K562 (cell line): ENCODE measurements around the gene ADIPOR1. TPM values are rescaled to one million over a fixed set of nuclear protein-coding genes. Genes with fewer than 3 reads are reported as not detected.

Experiments used
- ATAC-seq: fragments of 200-7000 bp; cut with Tn5 transposase; 3 replicates; pipeline ENCODE4 v1.9.1; 2020; ENCODE audit warnings: moderate library complexity
- BruUV-seq: library from RNA; stranded (reverse); fragments of 400-500 nt; replicated peaks from 2 replicates; lab custom pipeline; 2021; lab: Mats Ljungman, UMichigan
- CTCF ChIA-PET: fragments of 300-600 bp; formaldehyde crosslinking; extraction: SDS; loops from one replicate; lab custom pipeline; 2021; ENCODE audit warnings: low intra/inter-chr PET ratio; lab: Yijun Ruan, JAX
- POLR2A ChIA-PET: fragments of 300-600, 350-650 bp; sonication (Branson Sonifier 250); formaldehyde crosslinking; extraction: SDS; loops from one replicate; lab custom pipeline; 2021; ENCODE audit warnings: antibody characterized with exemption, inconsistent platforms; lab: Yijun Ruan, JAX
- DNase-seq, 4 experiments: peaks; one replicate each; pipeline versions ENCODE4 v3.0.0 to v3.0.0-alpha.2; 2011 to 2018; ENCODE audit warnings: low spot score in 3 of 4, mixed read lengths in 3 of 4; ENCODE audit errors: extremely low read depth in 1 of 4
- FAIRE-seq: peaks from 2 replicates; lab custom pipeline; 2011; peaks lifted over from hg19 to GRCh38; lab: Jason Lieb, UNC
- H2AFZ ChIP-seq: 2 replicates; pipeline ENCODE4 v1.6.0; 2011; ENCODE audit warnings: low read depth, low read length, control low read depth, inconsistent platforms
- H3K27ac ChIP-seq: fragments of 200-600 bp; 3 replicates; pipeline ENCODE4 v1.8.0; 2011; ENCODE audit warnings: low read depth, mild to moderate bottlenecking, control low read depth, inconsistent platforms, low read length, moderate library complexity, mixed read lengths; ENCODE audit errors: extremely low read depth
- H3K27me3 ChIP-seq, 2 experiments: fragments of 300-600 bp in 1 of 2; 2 replicates in 1 of 2; 3 replicates in 1 of 2; pipeline versions ENCODE4 v1.6.0 to v1.8.0; 2011; ENCODE audit warnings: inconsistent platforms in 2 of 2, low read length in 2 of 2, mild to moderate bottlenecking in 1 of 2, mixed read lengths in 1 of 2, moderate library complexity in 1 of 2; ENCODE audit not compliant: control insufficient read depth in 2 of 2, insufficient read depth in 2 of 2
- H3K36me3 ChIP-seq: fragments of 300-600 bp; 3 replicates; pipeline ENCODE4 v1.8.0; 2011; ENCODE audit warnings: mild to moderate bottlenecking, low read length, inconsistent platforms; ENCODE audit not compliant: control insufficient read depth, insufficient read depth
- H3K4me1 ChIP-seq, 2 experiments: fragments of 200-600 bp in 1 of 2; replicated peaks in 1 of 2; 2 replicates in 1 of 2; 3 replicates in 1 of 2; pipeline versions ENCODE4 v1.5.1 to v1.8.0; 2011; ENCODE audit warnings: inconsistent platforms in 2 of 2, low read length in 2 of 2, mild to moderate bottlenecking in 1 of 2, mixed read lengths in 1 of 2, moderate library complexity in 1 of 2; ENCODE audit not compliant: control insufficient read depth in 2 of 2, insufficient read depth in 2 of 2
- H3K4me2 ChIP-seq: 2 replicates; pipeline ENCODE4 v1.6.1; 2011; ENCODE audit warnings: low read length, control low read depth, inconsistent platforms, mixed read lengths; ENCODE audit not compliant: insufficient read depth
- H3K4me3 ChIP-seq: fragments of 200-600 bp; sonication (generic), shearing (Covaris generic); 2 replicates; pipeline ENCODE4 v1.5.1; 2016; ENCODE audit warnings: control low read depth, inconsistent platforms
- H3K79me2 ChIP-seq: fragments of 200-600 bp; 3 replicates; pipeline ENCODE4 v1.8.0; 2011; ENCODE audit warnings: low read length, inconsistent platforms; ENCODE audit not compliant: control insufficient read depth, insufficient read depth
- H3K9ac ChIP-seq, 2 experiments: 2 replicates each; pipeline versions ENCODE4 v1.6.0 to v1.6.1; 2011; ENCODE audit warnings: low read depth in 2 of 2, low read length in 2 of 2, control low read depth in 1 of 2, inconsistent platforms in 1 of 2, mild to moderate bottlenecking in 1 of 2, mixed read lengths in 1 of 2; ENCODE audit not compliant: insufficient read depth in 1 of 2
- H3K9me1 ChIP-seq: one replicate; pipeline ENCODE4 v1.6.0; 2011; ENCODE audit warnings: inconsistent platforms, mild to moderate bottlenecking, low read length, moderate library complexity; ENCODE audit not compliant: control insufficient read depth, insufficient read depth
- H3K9me3 ChIP-seq: replicated peaks from 2 replicates; pipeline ENCODE4 v1.5.1; 2011; ENCODE audit warnings: low read depth, low read length, inconsistent platforms; ENCODE audit not compliant: control insufficient read depth, insufficient read depth
- H4K20me1 ChIP-seq: replicated peaks from 2 replicates; pipeline ENCODE4 v1.6.1; 2011; ENCODE audit warnings: low read length, inconsistent platforms, mixed read lengths; ENCODE audit not compliant: control insufficient read depth, insufficient read depth
- CTBP1 ChIP-seq: fragments of 450-650 bp; IDR thresholded peaks from 2 replicates; pipeline ENCODE4 v1.6.1; 2016; ENCODE audit warnings: borderline replicate concordance
- HDAC3 ChIP-seq: fragments of 450-650 bp; IDR thresholded peaks from 2 replicates; pipeline ENCODE4 v1.6.1; 2018; ENCODE audit warnings: borderline replicate concordance, mild to moderate bottlenecking, moderate library complexity; ENCODE audit not compliant: partially characterized antibody
- RAD21 ChIP-seq, 2 experiments: fragments of 250-450 bp in 1 of 2; fragments of 450-650 bp in 1 of 2; sonication (Bioruptor Pico) in 1 of 2; formaldehyde crosslinking in 1 of 2; IDR thresholded peaks in 1 of 2; conservative IDR thresholded peaks in 1 of 2; 2 replicates each; pipeline versions ENCODE4 v1.4.0 to v1.8.0; 2020 to 2022; ENCODE audit warnings: mild to moderate bottlenecking in 2 of 2, moderate library complexity in 1 of 2
- SPI1 ChIP-seq: IDR thresholded peaks from 2 replicates; pipeline ENCODE4 v1.6.1; 2011; ENCODE audit warnings: low read depth, low read length, control low read depth, borderline replicate concordance
- WGBS: fragments of 100-300 bp; shearing (Covaris generic); methylation state at CpG from one replicate; pipeline ENCODE4 v1.1.6; 2016; ENCODE audit warnings: low coverage, mixed read lengths; ENCODE audit not compliant: insufficient coverage; ENCODE audit errors: missing lambda C conversion rate; 5-methylcytosine and 5-hydroxymethylcytosine counted together
- in situ Hi-C: fragments of 300-500 bp; cut with MboI; formaldehyde crosslinking; loops from 4 replicates; pipeline ENCODE4 v1.15.0; 2018; ENCODE audit warnings: inconsistent platforms, mixed read lengths
- intact Hi-C: fragments of 100-400 bp; cut with micrococcal nuclease; formaldehyde crosslinking; loops from 2 replicates; pipeline ENCODE4 v1.14.2; 2022
- polyA plus RNA-seq, 8 experiments: library from polyadenylated mRNA; depleted of rRNA in 4 of 8; stranded (reverse) in 5 of 8; unstranded in 3 of 8; fragments of >200 nt; fragmentation: Nextera tagmentation in 2 of 8; fragmentation: Illumina TruSeq in 1 of 8; extraction: Ambion mirVana in 2 of 8; extraction: Trizol in 1 of 8; gene quantifications; 2 replicates each; pipeline versions ENCODE4 v1.2.1 to v1.2.3, GENCODE V29; 2011 to 2014; ENCODE audit warnings: inconsistent platforms in 1 of 8, missing spikeins in 1 of 8
- total RNA-seq, 7 experiments: library from RNA; depleted of rRNA in 6 of 7; stranded (reverse); fragments of >200 nt in 6 of 7; fragmentation: Illumina TruSeq in 2 of 7; extraction: Trizol in 2 of 7; gene quantifications; 2 replicates each; pipeline versions ENCODE4 v1.2.1 to v1.2.3, GENCODE V29; 2011 to 2021; ENCODE audit warnings: low replicate concordance in 1 of 7
- TF ChIP-seq, protein P1 (sequence below), 2 experiments: IDR thresholded peaks; 2 replicates each; pipeline ENCODE4 v1.6.1; 2011; ENCODE audit warnings: borderline replicate concordance in 1 of 2, control low read depth in 1 of 2, low read depth in 1 of 2, low read length in 1 of 2, mild to moderate bottlenecking in 1 of 2, mixed read lengths in 1 of 2, moderate library complexity in 1 of 2; ENCODE audit not compliant: insufficient read depth in 1 of 2, insufficient read length in 1 of 2, poor library complexity in 1 of 2, severe bottlenecking in 1 of 2; ENCODE audit errors: extremely low read depth in 1 of 2

Gene ADIPOR1
- total and polyA plus RNA-seq, 9 of the 15 experiments (the other 6 are each of a cell fraction or from before 2014, with no cell fraction given): 29.0 to 217 (median 100) TPM

DNA sequence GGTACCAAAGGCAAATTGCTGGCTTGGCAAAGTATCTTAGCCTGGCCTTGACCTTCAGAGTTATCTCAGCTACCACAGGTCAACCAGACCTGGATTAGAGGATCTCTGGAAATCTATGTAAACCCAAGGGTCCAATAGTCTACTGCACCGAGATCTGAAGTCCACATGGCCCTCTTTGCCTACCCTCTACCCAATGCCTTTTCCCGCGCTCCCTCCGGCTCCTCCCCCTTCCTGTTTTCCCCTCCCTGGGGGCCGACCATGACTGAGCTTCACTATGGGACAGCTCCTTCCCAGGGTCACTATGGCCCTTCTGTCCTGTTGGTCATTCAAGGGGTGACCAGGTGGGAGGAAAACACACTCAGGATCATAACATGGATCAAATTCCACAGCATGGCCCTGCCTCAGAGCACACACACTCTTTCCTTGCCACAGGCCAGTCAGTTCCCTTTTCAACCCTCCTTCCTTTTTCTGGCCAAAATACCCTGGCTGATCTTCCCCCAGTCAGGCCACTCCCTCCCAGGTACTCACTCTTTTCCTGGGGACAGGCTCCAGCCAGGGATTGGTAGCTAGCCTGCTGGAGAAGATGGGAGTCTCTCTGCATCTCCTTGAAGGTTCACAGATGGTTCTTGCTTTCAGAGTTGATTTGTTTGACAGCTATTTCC lies 29.9 kb upstream of the ADIPOR1 start:
- H3K9me3 ChIP-seq: no peaks in the 10 kb centered on the region
- H3K36me3 ChIP-seq: no peaks in the 10 kb centered on the region
- TF ChIP-seq RAD21 (CRISPR knock-in tag; conservative IDR thresholded peaks at IDR 0.05 in 1 of 2, IDR thresholded peaks at IDR 0.05 in 1 of 2) (no peak), SPI1 (peak; percentile 71; the same call in 1 of the 2 replicates), HDAC3 (no peak), CTBP1 (peak; percentile 25; the same call in 1 of the 2 replicates)
- TF ChIP-seq, protein P1, sequence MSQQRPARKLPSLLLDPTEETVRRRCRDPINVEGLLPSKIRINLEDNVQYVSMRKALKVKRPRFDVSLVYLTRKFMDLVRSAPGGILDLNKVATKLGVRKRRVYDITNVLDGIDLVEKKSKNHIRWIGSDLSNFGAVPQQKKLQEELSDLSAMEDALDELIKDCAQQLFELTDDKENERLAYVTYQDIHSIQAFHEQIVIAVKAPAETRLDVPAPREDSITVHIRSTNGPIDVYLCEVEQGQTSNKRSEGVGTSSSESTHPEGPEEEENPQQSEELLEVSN (IDR thresholded peaks at IDR 0.05; ENCODE audit: borderline replicate concordance in 1 of 2, extremely low read depth in 1 of 2, insufficient read depth in 1 of 2, insufficient read length in 1 of 2, low read depth in 1 of 2, low read length in 1 of 2, poor library complexity in 1 of 2, severe bottlenecking in 1 of 2): peak in 1 of 2 experiments; percentile 63
- H3K4me1 ChIP-seq: peaks cover 5 to 9% of the 10 kb centered on the region in 2 experiments; a peak in 2 of 5 replicates
- no TSS peak for BruUV-seq
- in situ Hi-C loops: no loop called here
- ChIA-PET CTCF (no interaction called here), POLR2A (interaction anchor here (0.6 to 2.4 kb wide), 8 partner anchors 9 to 551 kb away, joined by 3 to 8 read pairs (median 3); no protein-coding TSS in a partner anchor)
- H3K4me2 ChIP-seq: no peak overlapping the region
- ATAC-seq: peak; percentile 45
- no peak for DNase-seq
- WGBS: 61% methylated on average over 5 of the region's 5 CpGs
- H3K9me1 ChIP-seq: no peaks in the 10 kb centered on the region
- H3K9ac ChIP-seq: peak overlapping the region in 1 of 2 experiments; percentile 51; a peak in 1 of 4 replicates
- no peaks in the 10 kb centered on the region for H4K20me1 ChIP-seq
- no peaks in the 10 kb centered on the region for H3K27me3 ChIP-seq
- H3K79me2 ChIP-seq: no peaks in the 10 kb centered on the region
- H3K27ac ChIP-seq: no peak overlapping the region
- H2AFZ ChIP-seq: peak overlapping the region; percentile 66
- no peak overlapping the region for H3K4me3 ChIP-seq
- FAIRE-seq: no peak
- intact Hi-C loops: no loop called here
